Measurements from ENCODE around the gene CADPS2.

CADPS2 gene

GRCh38 chr7:122453432-122453831 lies 432.8 kb downstream of the CADPS2 start:
- DNase-seq (ENCODE audit: low spot score), result no peak

- no peak for DNase-seq (ENCODE audit: low spot score)
These were observed 437.2 kb downstream of the CADPS2 start for GRCh38 chr7:122448893-122449589.

GRCh38 chr7:122442929-122443328 lies 443.3 kb downstream of the CADPS2 start:
- no peak for DNase-seq (ENCODE audit: low spot score)

- DNase-seq (ENCODE audit: low spot score), result no peak
These were observed 447.8 kb downstream of the CADPS2 start for GRCh38 chr7:122438492-122438891.

DNA sequence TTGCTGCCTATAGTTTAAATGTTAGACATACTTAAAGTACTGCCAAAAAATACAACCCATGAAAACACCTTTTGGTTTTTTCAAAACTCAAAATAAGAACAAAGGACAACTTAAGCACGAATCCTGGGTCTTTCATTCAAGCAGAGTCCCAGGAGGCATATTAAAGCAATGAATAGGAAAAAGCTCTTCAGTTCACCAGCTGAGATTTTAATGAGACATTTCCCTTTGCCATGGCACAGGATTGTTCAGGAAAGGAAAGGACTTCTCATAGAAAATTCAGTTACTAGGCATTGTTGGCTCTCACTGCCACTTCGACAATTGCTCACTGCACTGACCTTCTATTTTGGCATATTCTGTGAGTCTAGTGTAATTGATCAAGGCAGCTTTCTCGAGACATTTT lies 448.3 kb downstream of the CADPS2 start:
- DNase-seq (ENCODE audit: low spot score), result no peak

DNA sequence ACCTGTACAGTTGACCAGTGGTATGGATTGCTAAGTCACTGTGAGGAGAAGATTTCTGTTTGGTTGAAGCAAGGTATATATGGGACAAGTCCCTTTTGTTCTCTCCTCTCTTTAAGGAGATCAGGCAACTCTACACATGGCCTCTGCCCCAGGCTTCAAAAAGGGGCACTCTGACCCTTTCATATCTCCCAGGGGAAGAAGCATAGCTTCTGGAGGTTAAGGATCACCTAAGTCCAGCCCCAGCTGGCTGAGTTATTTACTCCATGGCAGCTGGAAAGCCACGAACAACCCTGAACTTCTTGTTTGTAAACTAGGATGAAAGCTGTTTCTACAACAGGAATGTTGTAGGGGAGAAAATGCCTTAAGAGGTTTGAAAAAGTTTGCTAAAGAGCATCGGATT lies 452.5 kb downstream of the CADPS2 start:
- no peak for DNase-seq (ENCODE audit: low spot score)

GRCh38 chr7:122430710-122431109 lies 455.6 kb downstream of the CADPS2 start:
- DNase-seq (ENCODE audit: low spot score), result no peak

GRCh38 chr7:122429926-122430325 lies 456.3 kb downstream of the CADPS2 start:
- no peak for DNase-seq (ENCODE audit: low spot score)

DNA sequence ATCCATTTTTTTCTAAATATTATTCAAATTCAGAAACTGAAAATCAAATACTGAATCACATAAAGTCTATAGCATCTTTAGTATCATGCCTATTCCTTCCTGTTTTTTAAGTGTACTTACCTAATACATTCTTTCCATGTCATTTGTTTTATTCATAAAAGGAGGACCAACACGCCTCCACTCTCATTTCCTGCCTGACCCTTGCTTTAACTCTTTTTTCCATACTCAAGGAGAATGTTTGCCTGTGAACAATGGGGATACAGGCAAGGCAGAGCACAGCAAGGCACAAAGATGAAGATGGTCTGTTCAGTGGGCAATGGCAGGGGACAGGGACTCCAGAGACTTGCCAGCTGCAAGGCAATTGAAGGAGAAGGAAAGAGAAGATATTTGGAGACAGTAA lies 460.5 kb downstream of the CADPS2 start:
- no peak for DNase-seq (ENCODE audit: low spot score)

DNA sequence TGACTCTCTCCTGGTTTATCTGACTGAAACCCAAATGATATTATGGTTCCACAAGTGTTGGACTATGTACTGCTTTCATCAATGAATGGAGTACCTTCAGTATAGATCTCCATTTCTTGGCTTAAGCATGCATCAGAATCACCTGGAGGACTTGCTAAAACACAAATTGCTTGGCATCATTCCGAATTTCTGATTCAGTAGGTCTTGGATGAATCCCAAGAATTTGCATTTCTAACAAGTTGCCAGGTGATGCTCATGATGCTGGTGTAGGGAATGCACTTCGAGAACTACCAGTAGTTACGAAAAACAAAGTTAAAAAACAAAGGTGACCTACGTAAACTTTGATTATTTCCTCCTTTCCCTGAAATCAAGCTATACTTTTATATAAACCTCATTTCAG lies 462.7 kb downstream of the CADPS2 start:
- no peak for DNase-seq (ENCODE audit: low spot score)

- DNase-seq (ENCODE audit: low spot score), result no peak
These were observed 469.9 kb downstream of the CADPS2 start for GRCh38 chr7:122416336-122416735.

GRCh38 chr7:122415510-122415909 lies 470.8 kb downstream of the CADPS2 start:
- DNase-seq (ENCODE audit: low spot score), result no peak

DNA sequence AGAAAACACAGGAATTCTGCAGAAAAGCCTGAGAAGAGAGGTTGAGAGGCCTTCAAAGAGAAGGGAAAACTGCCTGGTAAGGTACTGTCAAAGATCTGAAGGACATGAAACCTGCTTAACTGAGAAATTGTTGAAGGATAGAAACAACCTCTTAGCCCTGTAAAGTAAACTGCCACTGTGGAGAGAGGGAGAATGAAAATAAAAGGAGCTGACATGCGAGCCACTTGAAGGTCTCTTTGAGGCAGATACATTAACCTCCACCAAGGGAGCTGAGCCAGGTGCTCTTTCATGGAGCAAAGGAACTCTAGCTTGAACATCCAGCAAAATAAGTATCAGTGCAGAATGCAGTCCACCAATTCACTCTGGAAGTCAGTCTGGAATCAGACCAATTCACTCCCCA lies 472.9 kb downstream of the CADPS2 start:
- no peak for DNase-seq (ENCODE audit: low spot score)

GRCh38 chr7:122412883-122413282 lies 473.4 kb downstream of the CADPS2 start:
- no peak for DNase-seq (ENCODE audit: low spot score)

- no peak for DNase-seq (ENCODE audit: low spot score)
These were observed 473.8 kb downstream of the CADPS2 start for GRCh38 chr7:122412441-122412840.

- DNase-seq (ENCODE audit: low spot score), result no peak
These were observed 479.1 kb downstream of the CADPS2 start for GRCh38 chr7:122407195-122407594.

GRCh38 chr7:122403113-122403512 lies 483.1 kb downstream of the CADPS2 start:
- no peak for DNase-seq (ENCODE audit: low spot score)

DNA sequence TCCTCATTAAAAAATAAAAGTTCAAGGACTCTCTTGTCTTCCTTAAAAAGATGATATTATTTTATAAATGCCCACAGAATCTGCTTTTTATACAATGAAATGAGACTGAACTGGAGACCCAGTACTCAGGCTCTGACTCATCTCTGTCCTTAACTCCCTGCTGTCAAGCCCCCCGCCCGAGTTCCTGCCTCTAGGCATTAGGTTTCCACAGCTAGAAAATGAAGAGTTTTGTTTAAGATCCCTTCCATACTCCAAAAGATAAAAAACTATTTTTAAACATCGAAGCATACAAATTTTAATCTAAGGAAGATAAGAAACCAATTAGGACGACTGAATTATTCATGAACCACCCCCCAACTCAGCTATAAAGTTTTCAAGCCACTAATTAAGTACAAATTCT lies 484.0 kb downstream of the CADPS2 start:
- DNase-seq (ENCODE audit: low spot score), result no peak

- no peak for DNase-seq (ENCODE audit: low spot score)
These were observed 488.9 kb downstream of the CADPS2 start for GRCh38 chr7:122397381-122397780.

GRCh38 chr7:122394512-122394911 lies 491.7 kb downstream of the CADPS2 start:
- DNase-seq (ENCODE audit: low spot score), result no peak

- no peak for DNase-seq (ENCODE audit: low spot score)
These were observed 501.7 kb downstream of the CADPS2 start for GRCh38 chr7:122384528-122384927.

DNA sequence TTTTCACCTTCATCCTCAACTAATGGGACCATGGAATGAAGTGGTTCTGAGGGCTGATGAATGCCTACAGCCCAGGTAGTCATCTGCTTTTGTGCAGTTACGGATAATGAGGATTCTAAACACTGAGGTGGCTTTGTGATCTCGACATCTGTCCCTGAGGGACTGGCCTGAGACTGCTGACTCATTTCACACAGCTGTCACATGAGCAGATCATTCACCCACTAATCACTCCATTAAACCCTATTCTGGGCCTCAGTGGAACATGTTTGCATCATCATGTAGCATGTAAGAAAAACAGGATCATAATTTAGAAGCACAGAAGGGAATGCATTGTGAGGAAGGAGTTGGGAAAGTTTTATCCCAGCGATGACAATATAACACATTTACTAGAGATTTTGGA lies 502.3 kb downstream of the CADPS2 start:
- no peak for DNase-seq (ENCODE audit: low spot score)

DNA sequence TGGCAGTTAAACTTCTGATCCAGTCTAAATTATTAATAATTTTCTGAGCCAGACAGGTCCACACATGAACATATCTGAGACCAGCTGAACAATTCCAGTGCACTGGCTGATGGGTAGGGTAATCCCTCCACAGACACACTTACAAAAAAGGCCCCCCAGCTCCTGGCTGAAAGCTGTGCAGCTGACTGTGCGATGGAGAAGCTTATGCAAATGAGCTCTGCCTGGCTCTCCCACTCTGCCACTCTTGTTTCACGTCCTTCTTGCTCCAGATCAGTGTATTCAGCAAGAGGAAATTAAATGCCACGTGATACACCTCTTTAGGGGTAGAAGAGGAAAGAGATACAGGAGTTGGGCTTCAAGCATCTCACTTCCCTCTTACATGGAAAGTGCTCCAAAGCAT lies 505.3 kb downstream of the CADPS2 start:
- no peak for DNase-seq (ENCODE audit: low spot score)

- no peak for DNase-seq (ENCODE audit: low spot score)
These were observed 506.8 kb downstream of the CADPS2 start for GRCh38 chr7:122379491-122379890.

DNA sequence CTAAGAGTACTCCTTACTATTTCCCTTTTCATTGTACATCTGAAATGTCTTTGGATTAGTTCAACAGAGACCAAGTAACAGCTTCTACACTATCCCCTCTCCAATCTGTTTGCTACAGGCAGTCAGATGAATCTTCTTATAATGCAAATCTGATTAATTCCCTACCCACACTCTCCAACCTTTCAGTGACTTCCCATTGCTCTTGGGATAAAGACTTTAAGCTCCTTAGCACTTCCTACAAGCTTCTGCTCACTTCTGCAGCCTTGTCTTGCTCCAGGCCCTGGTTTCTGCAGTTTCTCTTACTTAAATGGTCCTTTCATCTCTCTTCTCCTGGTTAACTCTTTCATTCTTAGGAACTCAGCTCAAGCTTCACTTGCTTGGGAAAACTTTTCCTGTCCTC lies 516.5 kb downstream of the CADPS2 start:
- no peak for DNase-seq (ENCODE audit: low spot score)

Data from CD4-positive, alpha-beta T cell treated with Interleukin-6 at 100 ng/mL for 8 hours (primary cell).